ENCODE data around the gene DVL2. TPM values are rescaled to one million over a fixed set of nuclear protein-coding genes. Genes with fewer than 3 reads are reported as not detected.

DVL2 gene
- total and polyA plus RNA-seq, 2 experiments from 2014 or later: 79.2 to 121 TPM

DNA sequence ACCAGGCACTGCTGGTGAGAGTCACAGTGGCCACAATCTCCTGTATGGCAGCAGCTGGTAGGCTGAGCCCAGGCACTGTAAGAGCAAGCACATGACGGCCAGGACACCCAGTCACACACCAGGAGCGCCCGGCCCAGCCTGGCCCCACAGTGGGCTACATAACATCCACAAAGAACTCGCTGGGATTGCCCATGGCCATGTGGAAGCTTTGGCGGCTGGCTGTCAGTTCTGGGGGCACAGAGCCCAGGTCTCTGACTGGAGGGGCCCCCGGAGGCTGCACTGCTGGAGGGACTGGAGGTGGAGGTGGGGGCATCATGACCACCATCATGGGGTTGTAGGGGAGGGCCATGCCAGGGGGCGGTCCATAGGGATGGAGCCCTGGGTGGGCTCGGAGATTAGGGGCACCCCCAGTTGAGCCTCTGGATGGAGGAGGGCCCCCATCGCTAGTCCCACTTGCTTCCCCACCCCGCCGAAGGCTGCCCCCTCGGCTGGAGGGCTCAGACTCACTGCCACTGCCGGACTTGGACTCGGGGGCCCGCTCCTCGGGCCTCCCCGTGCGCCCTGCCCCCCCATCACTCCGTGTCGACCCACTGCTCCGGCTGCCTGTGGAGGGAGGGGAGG, 8.5 kb downstream of the DVL2 start:
- Histone ChIP-seq H3K4me1 (ENCODE audit: low read depth) (peaks cover under 1% of the 10 kb centered on the region), H3K27me3 (no peaks in the 10 kb centered on the region), H3K27ac (no peak overlapping the region), H3K36me3 (peaks cover 70% of the 10 kb centered on the region), H3K9me3 (ENCODE audit: low read depth) (no peaks in the 10 kb centered on the region), H3K4me3 (no peak overlapping the region)
- DNase-seq (ENCODE audit: low read depth in 1 of 2, low spot score in 1 of 2): no peak
- TF ChIP-seq, protein P1, sequence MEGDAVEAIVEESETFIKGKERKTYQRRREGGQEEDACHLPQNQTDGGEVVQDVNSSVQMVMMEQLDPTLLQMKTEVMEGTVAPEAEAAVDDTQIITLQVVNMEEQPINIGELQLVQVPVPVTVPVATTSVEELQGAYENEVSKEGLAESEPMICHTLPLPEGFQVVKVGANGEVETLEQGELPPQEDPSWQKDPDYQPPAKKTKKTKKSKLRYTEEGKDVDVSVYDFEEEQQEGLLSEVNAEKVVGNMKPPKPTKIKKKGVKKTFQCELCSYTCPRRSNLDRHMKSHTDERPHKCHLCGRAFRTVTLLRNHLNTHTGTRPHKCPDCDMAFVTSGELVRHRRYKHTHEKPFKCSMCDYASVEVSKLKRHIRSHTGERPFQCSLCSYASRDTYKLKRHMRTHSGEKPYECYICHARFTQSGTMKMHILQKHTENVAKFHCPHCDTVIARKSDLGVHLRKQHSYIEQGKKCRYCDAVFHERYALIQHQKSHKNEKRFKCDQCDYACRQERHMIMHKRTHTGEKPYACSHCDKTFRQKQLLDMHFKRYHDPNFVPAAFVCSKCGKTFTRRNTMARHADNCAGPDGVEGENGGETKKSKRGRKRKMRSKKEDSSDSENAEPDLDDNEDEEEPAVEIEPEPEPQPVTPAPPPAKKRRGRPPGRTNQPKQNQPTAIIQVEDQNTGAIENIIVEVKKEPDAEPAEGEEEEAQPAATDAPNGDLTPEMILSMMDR (IDR thresholded peaks at IDR 0.05; ENCODE audit: low read depth, low read length): no peak

DNA sequence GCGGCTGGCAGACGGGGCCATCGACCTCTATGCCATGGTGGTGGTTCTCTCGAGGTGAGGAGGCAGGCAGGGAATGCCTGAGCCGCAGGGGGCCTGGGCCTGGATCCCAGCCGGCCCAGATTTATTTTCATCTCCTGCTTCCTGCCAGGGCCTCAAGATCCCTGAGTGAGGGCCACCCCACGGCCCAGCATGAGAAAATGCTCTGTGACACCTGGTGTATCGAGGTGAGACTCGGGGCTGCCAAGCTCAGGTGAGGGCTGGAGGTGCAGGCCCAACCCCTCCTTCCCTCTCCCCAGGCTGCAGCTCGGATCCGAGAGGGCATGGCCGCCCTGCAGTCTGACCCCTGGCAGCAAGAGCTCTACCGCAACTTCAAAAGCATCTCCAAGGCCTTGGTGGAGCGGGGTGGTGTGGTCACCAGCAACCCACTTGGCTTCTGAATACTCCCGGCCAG, 9.6 kb downstream of the DVL2 start:
- H3K27ac ChIP-seq: peak overlapping the region; percentile 3
- peaks cover 70% of the 10 kb centered on the region for H3K36me3 ChIP-seq
- H3K9me3 ChIP-seq (ENCODE audit: low read depth): no peaks in the 10 kb centered on the region
- no peaks in the 10 kb centered on the region for H3K27me3 ChIP-seq
- no peak overlapping the region for H3K4me3 ChIP-seq
- peaks cover 6% of the 10 kb centered on the region for H3K4me1 ChIP-seq (ENCODE audit: low read depth)
- TF ChIP-seq, protein P1 (IDR thresholded peaks at IDR 0.05; ENCODE audit: low read depth, low read length): no peak
- no peak for DNase-seq (ENCODE audit: low read depth in 1 of 2, low spot score in 1 of 2)

DNA sequence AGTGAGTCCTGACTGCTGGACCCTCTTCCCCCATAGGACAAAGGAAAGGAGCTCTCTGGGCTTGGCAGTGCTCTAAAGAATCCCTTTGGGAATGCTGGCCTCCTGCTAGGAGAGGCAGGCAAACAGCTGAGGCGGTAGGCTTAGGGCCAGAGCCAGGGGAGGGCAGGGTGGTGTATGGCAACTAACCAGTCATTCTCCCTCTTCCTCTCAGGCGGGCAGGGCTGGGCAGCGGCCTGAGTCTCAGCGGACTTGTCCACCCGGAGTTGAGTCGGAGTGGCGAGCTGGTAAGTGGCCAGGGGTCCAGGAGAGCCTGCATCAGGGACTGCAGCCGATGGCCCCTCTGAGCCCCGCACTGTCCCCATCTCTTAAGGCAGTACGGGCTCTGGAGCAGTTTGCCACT, 10.2 kb downstream of the DVL2 start:
- H3K27me3 ChIP-seq: no peaks in the 10 kb centered on the region
- H3K36me3 ChIP-seq: peaks cover 66% of the 10 kb centered on the region
- no peaks in the 10 kb centered on the region for H3K9me3 ChIP-seq (ENCODE audit: low read depth)
- no peak for DNase-seq (ENCODE audit: low read depth in 1 of 2, low spot score in 1 of 2)
- H3K27ac ChIP-seq: no peak overlapping the region
- TF ChIP-seq, protein P1 (IDR thresholded peaks at IDR 0.05; ENCODE audit: low read depth, low read length): no peak
- peaks cover 6% of the 10 kb centered on the region for H3K4me1 ChIP-seq (ENCODE audit: low read depth)
- H3K4me3 ChIP-seq: no peak overlapping the region

DNA sequence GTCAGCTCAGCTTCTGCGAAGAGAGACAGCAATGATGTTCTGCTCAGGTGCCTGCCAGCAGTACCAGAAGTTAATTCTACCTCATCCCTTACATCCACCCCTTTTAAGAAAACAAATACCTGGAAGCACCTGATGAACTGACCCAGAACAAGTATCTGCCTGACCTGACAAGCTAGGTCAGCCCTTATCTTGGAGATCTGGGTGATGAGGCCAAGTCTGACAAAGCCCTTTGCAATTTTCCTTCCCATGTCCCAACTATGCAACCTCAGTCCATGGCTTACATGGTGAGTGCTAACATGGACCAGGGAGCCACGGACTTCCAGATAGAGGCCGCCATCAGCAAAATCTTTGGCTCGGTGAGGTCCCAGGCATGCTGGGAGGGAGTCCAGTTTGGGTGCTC, 10.9 kb downstream of the DVL2 start:
- H3K27ac ChIP-seq: no peak overlapping the region
- no peaks in the 10 kb centered on the region for H3K27me3 ChIP-seq
- TF ChIP-seq, protein P1 (IDR thresholded peaks at IDR 0.05; ENCODE audit: low read depth, low read length): no peak
- no peak overlapping the region for H3K4me3 ChIP-seq
- peaks cover 11% of the 10 kb centered on the region for H3K4me1 ChIP-seq (ENCODE audit: low read depth)
- H3K9me3 ChIP-seq (ENCODE audit: low read depth): no peaks in the 10 kb centered on the region
- DNase-seq (ENCODE audit: low read depth in 1 of 2, low spot score in 1 of 2): no peak
- H3K36me3 ChIP-seq: peaks cover 59% of the 10 kb centered on the region

DNA sequence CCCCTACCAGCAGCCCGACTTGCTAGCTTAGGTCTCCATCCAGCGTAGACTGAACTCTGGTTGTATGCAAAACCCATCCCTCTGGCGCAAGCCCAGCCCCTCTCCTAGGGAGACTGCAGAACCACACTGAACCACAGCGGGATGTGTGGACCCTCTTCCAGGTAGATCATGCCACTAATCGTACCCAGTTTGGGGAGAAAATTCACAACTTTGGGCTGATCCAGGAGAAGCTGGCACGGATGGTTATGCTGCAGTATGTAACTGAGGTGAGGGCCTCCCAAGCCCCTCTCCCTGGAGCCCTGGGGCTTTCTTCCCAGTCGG, 11.4 kb downstream of the DVL2 start:
- H3K9me3 ChIP-seq (ENCODE audit: low read depth): no peaks in the 10 kb centered on the region
- H3K27me3 ChIP-seq: no peaks in the 10 kb centered on the region
- TF ChIP-seq, protein P1 (IDR thresholded peaks at IDR 0.05; ENCODE audit: low read depth, low read length): no peak
- H3K4me1 ChIP-seq (ENCODE audit: low read depth): peaks cover 14% of the 10 kb centered on the region
- no peak overlapping the region for H3K4me3 ChIP-seq
- H3K36me3 ChIP-seq: peaks cover 55% of the 10 kb centered on the region
- DNase-seq (ENCODE audit: low read depth in 1 of 2, low spot score in 1 of 2): no peak
- H3K27ac ChIP-seq: no peak overlapping the region

All from cardiac muscle cell (in vitro differentiated cells and primary cell).